ENCODE results near the gene RNPEPL1.

RNPEPL1 gene

DNA sequence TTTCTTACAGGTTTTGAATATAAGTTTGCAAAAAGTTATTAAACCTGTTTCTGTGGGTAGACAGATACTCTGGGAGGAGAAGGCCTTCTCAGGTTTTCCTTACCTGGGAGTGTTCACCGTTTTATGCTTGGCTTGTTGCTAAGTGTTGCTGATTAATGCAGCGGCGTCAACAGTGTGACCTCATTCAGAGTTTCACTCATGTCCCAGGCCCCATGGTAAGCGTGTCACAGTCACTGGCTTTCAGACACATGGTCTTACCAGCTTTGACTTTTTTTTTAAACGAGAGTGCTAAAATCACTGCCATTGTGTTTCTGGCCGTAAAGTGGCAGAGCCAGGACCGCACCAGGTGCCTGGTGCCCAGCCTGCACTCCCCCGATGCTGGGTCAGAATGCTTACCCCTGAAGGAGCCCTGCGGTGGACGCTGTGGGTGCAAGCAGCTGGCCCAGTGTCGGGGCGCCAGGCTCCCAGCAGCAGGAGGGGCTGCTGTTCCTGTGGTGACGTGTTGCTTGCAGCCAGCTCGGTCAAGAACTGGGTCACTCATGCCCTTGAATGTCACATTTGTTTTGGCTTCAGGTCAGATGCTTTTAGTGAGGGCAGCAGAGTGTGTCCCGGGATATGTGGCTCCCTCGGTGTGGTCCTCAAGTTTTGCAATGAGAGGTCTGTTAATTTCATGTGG is 21.7 kb downstream of the RNPEPL1 start:
- no peak for DNase-seq
- H3K36me3 Mint-ChIP-seq (ENCODE audit: insufficient read depth), result peaks cover 39% of the 10 kb centered on the region
- no peaks in the 10 kb centered on the region for H3K27me3 Mint-ChIP-seq
- no peak overlapping the region for H3K27ac Mint-ChIP-seq
- ATAC-seq (replicated peaks), result no peak
- peaks cover 29 to 37% of the 10 kb centered on the region in 2 donors for H3K4me1 Mint-ChIP-seq (ENCODE audit: low read depth in 2 of 2)
- H3K9me3 Mint-ChIP-seq, result no peaks in the 10 kb centered on the region
- H3K4me3 Mint-ChIP-seq, result no peak overlapping the region

DNA sequence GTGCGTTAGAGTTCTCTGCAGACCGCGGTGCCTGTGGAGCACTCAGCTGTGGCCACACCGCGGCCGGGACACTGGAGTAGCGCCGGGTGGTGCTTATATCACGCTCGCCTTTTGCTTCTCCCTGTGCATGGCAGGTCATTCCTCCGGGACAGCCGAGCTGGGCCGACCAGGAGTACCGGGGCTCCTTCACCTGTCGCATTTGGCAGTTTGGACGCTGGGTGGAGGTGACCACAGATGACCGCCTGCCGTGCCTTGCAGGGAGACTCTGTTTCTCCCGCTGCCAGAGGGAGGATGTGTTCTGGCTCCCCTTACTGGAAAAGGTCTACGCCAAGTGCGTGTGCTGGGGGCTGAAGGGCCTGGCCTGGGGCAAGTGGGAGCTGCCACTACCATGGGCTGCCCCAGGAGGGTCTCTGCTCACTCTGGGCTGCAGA is 22.4 kb downstream of the RNPEPL1 start:
- Mint-ChIP-seq H3K36me3 (ENCODE audit: insufficient read depth) (peaks cover 37% of the 10 kb centered on the region), H3K27ac (no peak overlapping the region), H3K4me1 (ENCODE audit: low read depth in 2 of 2) (peaks cover 28 to 36% of the 10 kb centered on the region in 2 donors), H3K9me3 (no peaks in the 10 kb centered on the region), H3K4me3 (no peak overlapping the region), H3K27me3 (no peaks in the 10 kb centered on the region)
- ATAC-seq (replicated peaks), result no peak
- DNase-seq, result no peak

DNA sequence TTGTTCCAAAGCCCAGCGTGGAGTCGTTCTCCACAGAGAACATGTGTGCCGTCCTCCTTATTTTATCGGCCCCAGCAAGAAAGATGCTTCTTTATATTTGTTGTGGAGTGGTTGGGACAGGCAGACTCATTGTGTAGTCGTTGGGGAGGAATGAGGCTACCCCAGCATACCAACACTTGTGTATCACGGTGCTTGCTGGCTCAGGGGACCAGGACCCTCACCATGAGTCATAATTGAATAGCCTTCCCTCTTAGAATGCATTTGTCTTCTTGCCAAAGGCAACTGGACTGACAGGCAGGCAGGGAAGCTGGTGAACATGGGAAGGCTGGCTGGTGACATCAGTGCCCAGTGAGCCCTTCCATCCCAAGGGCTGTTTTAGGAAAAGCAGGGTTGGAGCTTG is 22.9 kb downstream of the RNPEPL1 start:
- H3K36me3 Mint-ChIP-seq (ENCODE audit: insufficient read depth), result peaks cover 33% of the 10 kb centered on the region
- H3K27me3 Mint-ChIP-seq, result no peaks in the 10 kb centered on the region
- no peak overlapping the region for H3K27ac Mint-ChIP-seq
- no peak for DNase-seq
- H3K4me1 Mint-ChIP-seq (ENCODE audit: low read depth in 2 of 2), result peaks cover 25 to 35% of the 10 kb centered on the region in 2 donors
- ATAC-seq (replicated peaks), result no peak
- no peaks in the 10 kb centered on the region for H3K9me3 Mint-ChIP-seq
- H3K4me3 Mint-ChIP-seq, result no peak overlapping the region

DNA sequence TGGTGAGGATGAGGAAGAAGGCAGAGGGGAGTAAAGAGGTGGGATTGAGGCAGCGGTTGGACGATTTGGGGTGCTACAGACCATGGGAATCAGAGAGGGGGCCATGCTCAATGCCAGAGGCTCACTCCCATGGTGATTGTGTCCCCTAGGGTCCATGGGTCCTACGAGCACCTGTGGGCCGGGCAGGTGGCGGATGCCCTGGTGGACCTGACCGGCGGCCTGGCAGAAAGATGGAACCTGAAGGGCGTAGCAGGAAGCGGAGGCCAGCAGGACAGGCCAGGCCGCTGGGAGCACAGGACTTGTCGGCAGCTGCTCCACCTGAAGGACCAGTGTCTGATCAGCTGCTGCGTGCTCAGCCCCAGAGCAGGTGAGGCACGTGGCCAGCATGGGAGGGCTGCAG is 23.5 kb downstream of the RNPEPL1 start:
- H3K36me3 Mint-ChIP-seq (ENCODE audit: insufficient read depth), result peaks cover 31% of the 10 kb centered on the region
- H3K27me3 Mint-ChIP-seq, result no peaks in the 10 kb centered on the region
- no peak overlapping the region for H3K27ac Mint-ChIP-seq
- H3K4me1 Mint-ChIP-seq (ENCODE audit: low read depth in 2 of 2), result peaks cover 25 to 35% of the 10 kb centered on the region in 2 donors
- no peak overlapping the region for H3K4me3 Mint-ChIP-seq
- DNase-seq, result no peak
- H3K9me3 Mint-ChIP-seq, result no peaks in the 10 kb centered on the region
- ATAC-seq (replicated peaks), result no peak

DNA sequence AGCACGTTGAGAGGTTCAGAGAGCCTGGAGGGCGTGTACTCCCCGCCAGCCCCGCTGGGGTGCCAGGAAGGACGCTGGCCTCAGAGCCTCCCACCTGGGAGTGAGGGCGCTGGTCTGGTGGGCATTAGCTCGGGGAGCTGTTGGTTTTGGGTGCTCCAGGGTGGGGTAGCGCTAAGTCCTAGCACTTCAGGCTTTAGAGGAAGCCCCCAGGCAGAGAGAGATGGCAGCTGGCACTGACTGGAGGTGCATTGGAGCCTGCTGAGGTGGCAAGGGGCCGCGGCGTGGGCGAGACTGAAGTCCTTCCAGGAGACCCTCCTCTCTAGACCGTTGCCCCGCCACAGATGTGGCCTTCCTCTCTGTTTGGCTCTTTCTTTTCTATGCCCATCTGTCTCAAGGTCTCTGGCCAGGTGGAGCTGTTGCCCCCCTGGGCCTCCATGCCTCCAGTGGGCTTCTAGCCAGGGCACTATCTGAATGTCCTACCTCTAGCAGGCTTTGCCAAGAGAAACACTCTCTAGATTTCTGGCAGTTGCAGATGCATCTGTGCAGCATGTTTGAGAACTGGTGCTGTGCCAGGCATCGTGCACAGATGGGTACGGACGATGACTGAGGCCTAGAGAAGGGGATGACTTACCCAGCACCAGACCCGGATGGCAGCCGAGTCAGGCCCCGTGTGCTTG is 24.9 kb downstream of the RNPEPL1 start:
- H3K36me3 Mint-ChIP-seq (ENCODE audit: insufficient read depth), result peaks cover 25% of the 10 kb centered on the region
- H3K27me3 Mint-ChIP-seq, result no peaks in the 10 kb centered on the region
- H3K27ac Mint-ChIP-seq, result peak overlapping the region in 1 of 2 donors; percentile 29
- no peaks in the 10 kb centered on the region for H3K9me3 Mint-ChIP-seq
- no peak for ATAC-seq (replicated peaks)
- DNase-seq, result no peak
- no peak overlapping the region for H3K4me3 Mint-ChIP-seq
- peaks cover 17 to 25% of the 10 kb centered on the region in 2 donors for H3K4me1 Mint-ChIP-seq (ENCODE audit: low read depth in 2 of 2)

DNA sequence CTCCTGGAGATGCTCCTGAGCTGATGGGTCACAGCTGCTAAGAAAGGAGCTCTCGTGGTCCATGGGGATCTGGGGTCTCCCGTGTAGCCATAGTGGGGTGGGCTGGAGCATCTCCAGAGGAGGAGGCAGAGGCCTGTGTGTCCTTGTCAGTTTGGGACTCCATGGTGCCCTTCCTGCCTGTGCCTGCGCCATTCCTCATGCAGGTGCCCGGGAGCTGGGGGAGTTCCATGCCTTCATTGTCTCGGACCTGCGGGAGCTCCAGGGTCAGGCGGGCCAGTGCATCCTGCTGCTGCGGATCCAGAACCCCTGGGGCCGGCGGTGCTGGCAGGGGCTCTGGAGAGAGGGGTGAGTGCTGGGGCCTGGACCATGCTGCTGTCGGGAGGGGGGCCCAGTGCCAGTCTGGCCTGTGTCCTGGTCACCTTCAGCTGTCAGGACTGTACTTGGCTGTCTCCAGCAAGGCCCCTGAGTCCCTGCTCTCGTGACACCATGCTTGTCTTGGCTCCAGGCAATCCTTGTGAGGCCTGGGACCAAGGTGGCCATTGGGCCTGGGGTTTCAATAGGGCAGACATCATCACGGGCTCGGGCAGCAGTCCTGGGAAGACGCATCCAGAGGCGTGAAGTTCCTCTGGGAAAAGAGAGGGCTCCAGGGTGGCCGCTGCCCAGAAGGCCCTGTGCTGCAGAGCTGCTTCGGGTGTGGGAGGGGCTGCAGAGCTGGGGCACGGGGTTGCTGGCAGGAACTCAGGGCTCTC is 25.6 kb downstream of the RNPEPL1 start:
- no peak for DNase-seq
- Mint-ChIP-seq H3K36me3 (ENCODE audit: insufficient read depth) (peaks cover 25% of the 10 kb centered on the region), H3K9me3 (no peaks in the 10 kb centered on the region), H3K4me3 (no peak overlapping the region), H3K4me1 (ENCODE audit: low read depth in 2 of 2) (peaks cover 10 to 18% of the 10 kb centered on the region in 2 donors), H3K27ac (peak overlapping the region in 1 of 2 donors; percentile 15), H3K27me3 (no peaks in the 10 kb centered on the region)
- no peak for ATAC-seq (replicated peaks)

DNA sequence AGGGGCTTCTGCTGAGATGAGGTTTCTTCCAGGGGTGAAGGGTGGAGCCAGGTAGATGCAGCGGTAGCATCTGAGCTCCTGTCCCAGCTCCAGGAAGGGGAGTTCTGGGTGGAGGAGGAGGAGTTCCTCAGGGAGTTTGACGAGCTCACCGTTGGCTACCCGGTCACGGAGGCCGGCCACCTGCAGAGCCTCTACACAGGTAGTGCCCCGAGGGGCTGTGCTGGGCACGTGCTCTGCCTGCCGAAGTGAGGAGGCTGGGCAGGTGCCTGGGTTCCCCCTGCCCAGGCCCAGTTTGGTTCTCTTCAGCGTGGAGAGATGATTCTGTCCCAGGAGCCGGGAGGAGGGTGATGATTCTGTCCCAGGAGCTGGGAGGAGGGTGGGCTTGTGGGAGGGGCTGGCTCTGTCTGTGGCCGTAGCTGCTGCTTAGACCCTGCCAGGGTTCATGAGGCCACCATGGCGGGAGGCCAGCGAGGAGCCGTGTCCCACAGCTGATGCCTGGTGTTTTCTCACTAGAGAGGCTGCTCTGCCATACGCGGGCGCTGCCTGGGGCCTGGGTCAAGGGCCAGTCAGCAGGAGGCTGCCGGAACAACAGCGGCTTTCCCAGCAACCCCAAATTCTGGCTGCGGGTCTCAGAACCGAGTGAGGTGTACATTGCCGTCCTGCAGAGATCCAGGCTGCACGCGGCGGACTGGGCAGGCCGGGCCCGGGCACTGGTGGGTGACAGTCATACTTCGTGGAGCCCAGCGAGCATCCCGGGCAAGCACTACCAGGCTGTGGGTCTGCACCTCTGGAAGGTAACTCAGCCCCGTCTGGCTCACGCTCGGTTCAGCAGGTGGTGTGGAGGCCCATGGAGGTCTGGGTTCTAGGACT is 26.5 kb downstream of the RNPEPL1 start:
- DNase-seq, result no peak
- Mint-ChIP-seq H3K9me3 (no peaks in the 10 kb centered on the region), H3K27ac (peak overlapping the region in 1 of 2 donors; percentile 41), H3K27me3 (no peaks in the 10 kb centered on the region), H3K4me1 (ENCODE audit: low read depth in 2 of 2) (peaks cover 4 to 12% of the 10 kb centered on the region in 2 donors), H3K4me3 (no peak overlapping the region), H3K36me3 (ENCODE audit: insufficient read depth) (peaks cover 18% of the 10 kb centered on the region)
- ATAC-seq (replicated peaks), result no peak

DNA sequence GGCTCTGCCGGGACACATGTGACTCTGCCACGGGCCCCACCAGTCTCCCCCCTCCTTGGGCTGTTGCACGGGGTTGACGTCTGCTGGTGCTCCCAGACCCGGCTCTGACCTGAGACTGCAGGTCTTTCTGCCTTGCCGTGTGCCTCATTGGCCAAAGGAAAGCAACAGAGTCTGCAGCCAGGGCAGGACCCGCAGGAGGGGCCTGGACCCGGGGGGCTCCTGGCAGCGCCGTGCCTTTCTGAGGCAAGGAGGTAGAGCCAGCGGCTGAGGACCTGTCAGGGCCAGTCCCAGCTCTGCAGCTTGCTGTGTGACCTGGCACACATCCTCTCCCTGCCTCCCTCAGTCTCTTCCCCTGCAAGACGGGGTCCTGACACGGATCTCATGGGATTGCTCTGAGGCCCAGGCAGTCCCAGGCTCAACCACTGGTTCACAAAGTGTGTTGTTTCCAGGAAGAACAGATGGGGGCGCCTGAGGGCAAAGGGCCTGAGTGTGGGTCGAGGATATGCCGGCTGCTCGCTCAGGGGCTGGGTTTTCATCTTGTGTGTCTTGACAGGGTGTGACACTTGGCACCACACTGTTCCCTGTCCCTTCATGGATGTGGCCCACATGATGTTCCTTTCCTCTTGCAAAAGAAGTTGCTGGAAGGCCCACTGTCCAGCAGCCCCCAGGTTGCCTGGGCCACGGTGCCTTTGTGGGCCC is 27.2 kb downstream of the RNPEPL1 start:
- H3K9me3 Mint-ChIP-seq, result no peaks in the 10 kb centered on the region
- ATAC-seq (replicated peaks) (peak; percentile 58), DNase-seq (peak; percentile 19 to 31 (median 25))
- peaks cover 18% of the 10 kb centered on the region for H3K36me3 Mint-ChIP-seq (ENCODE audit: insufficient read depth)
- peak overlapping the region in 1 of 2 donors; percentile 41 for H3K27ac Mint-ChIP-seq
- H3K4me1 Mint-ChIP-seq (ENCODE audit: low read depth in 2 of 2), result peaks cover 4 to 12% of the 10 kb centered on the region in 2 donors
- no peak overlapping the region for H3K4me3 Mint-ChIP-seq
- no peaks in the 10 kb centered on the region for H3K27me3 Mint-ChIP-seq

DNA sequence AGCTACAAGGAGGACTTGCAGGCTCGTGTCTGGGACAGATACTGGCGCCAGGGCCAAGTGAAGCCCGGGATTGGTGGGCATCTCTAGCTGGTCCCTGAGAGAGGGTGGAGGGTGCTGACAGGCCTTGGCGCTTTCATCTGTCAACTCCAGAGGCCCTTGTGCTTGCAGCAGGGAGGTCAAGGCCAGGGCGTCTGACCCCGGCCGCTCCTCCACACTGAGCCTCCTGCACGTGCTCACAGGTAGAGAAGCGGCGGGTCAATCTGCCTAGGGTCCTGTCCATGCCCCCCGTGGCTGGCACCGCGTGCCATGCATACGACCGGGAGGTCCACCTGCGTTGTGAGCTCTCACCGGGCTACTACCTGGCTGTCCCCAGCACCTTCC is 27.8 kb downstream of the RNPEPL1 start:
- ATAC-seq (replicated peaks) (no peak), DNase-seq (no peak)
- H3K36me3 Mint-ChIP-seq (ENCODE audit: insufficient read depth), result peaks cover 18% of the 10 kb centered on the region
- no peaks in the 10 kb centered on the region for H3K27me3 Mint-ChIP-seq
- peak overlapping the region in 1 of 2 donors; percentile 41 for H3K27ac Mint-ChIP-seq
- H3K4me3 Mint-ChIP-seq, result no peak overlapping the region
- no peaks in the 10 kb centered on the region for H3K9me3 Mint-ChIP-seq
- peaks cover 4 to 12% of the 10 kb centered on the region in 2 donors for H3K4me1 Mint-ChIP-seq (ENCODE audit: low read depth in 2 of 2)

DNA sequence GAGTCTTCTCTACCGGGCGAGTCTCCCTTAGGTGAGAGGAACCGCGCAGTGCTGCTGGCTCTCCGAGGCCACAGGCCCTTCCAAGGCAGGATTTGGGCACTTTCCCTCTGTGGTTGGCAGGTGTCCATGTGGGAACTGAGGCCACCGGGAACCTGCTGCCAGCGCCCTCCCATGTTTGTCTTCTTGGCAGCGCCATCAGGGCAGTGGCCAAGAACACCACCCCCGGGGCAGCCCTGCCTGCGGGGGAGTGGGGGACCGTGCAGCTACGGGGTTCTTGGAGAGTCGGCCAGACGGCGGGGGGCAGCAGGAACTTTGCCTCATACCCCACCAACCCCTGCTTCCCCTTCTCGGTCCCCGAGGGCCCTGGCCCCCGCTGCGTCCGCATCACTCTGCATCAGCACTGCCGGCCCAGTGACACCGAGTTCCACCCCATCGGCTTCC is 28.2 kb downstream of the RNPEPL1 start:
- Mint-ChIP-seq H3K4me1 (ENCODE audit: low read depth in 2 of 2) (peaks cover 3 to 8% of the 10 kb centered on the region in 2 donors), H3K27me3 (no peaks in the 10 kb centered on the region), H3K27ac (peak overlapping the region in 1 of 2 donors; percentile 41), H3K4me3 (no peak overlapping the region), H3K9me3 (no peaks in the 10 kb centered on the region), H3K36me3 (ENCODE audit: insufficient read depth) (peaks cover 19% of the 10 kb centered on the region)
- no peak for ATAC-seq (replicated peaks)
- no peak for DNase-seq

DNA sequence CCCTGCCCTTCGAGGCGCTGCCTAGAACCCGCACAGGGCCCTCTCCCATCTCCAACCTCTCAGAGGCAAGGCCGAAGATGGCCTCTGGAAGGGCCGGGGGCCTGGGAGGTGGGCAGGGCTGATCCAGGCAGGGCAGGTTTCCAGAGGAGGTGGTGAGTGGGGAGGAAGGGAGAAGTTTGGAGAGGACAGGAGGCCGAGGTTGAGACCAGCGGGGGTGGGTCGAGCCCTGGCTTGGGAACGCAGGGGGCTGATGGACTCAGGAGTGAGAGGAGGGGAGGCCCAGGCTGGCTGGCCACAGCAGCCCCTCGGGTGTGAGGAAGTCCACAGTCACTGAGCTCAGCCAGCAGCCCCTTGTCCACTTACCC is 28.8 kb downstream of the RNPEPL1 start:
- no peak overlapping the region for H3K27ac Mint-ChIP-seq
- no peaks in the 10 kb centered on the region for H3K9me3 Mint-ChIP-seq
- DNase-seq (no peak), ATAC-seq (replicated peaks) (no peak)
- H3K4me1 Mint-ChIP-seq (ENCODE audit: low read depth in 2 of 2), result peaks cover 0 to 8% of the 10 kb centered on the region in 2 donors
- no peak overlapping the region for H3K4me3 Mint-ChIP-seq
- no peaks in the 10 kb centered on the region for H3K27me3 Mint-ChIP-seq
- peaks cover 18% of the 10 kb centered on the region for H3K36me3 Mint-ChIP-seq (ENCODE audit: insufficient read depth)

DNA sequence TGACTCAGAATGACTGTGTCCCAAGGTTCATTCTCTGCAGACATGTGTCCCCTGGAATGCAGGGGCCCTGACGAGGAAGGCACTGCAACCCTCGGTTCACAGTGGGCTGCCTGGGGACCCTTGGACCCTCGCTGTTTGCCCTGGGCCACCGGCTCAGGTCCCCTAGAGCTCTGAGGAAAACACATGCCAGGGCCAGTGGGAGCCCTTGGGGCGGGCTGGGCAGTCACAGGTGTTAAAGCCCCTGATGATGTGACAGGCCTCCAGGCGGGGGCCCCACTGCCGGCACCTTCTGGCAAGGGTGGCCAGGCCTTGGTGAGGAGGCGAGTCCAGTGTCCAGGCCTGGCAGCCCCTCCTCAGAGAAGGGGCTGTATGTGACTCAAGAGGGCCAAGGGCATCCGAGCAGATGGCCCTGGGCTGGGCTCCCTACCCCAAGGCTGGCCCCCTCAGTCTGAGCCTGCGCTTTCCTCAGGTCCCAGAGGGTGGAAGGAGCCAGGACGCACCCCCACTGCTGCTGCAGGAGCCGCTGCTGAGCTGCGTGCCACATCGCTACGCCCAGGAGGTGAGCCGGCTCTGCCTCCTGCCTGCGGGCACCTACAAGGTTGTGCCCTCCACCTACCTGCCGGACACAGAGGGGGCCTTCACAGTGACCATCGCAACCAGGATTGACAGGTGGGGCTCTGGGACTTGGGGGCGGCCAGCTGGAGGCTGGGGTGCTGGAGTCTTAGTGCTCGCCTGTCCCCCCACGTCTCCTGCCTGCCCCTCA is 29.3 kb downstream of the RNPEPL1 start:
- Mint-ChIP-seq H3K36me3 (ENCODE audit: insufficient read depth) (peaks cover 13% of the 10 kb centered on the region), H3K4me1 (ENCODE audit: low read depth in 2 of 2) (peaks cover 0 to 8% of the 10 kb centered on the region in 2 donors), H3K27ac (no peak overlapping the region), H3K27me3 (no peaks in the 10 kb centered on the region), H3K9me3 (no peaks in the 10 kb centered on the region), H3K4me3 (no peak overlapping the region)
- DNase-seq, result no peak
- ATAC-seq (replicated peaks), result no peak

Data from effector memory CD8-positive, alpha-beta T cell (primary cell).